ENCODE results near the gene ARL6IP4.

DNA sequence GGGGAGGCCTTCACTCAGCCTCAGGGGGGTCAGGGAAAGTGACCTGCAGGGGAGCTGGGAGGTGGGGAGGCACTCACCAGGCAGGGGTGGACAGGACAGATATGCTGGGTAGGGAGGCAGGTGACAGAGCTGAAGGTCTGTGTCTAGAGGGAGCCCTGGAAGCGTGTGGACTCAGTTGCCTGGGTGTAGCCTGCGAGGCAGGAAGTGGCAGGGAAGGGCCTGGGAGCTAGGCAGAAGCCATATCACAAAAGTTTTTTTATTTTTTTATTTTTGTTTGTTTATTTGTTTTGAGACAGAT lies 39.3 kb downstream of the ARL6IP4 start:
- TF ChIP-seq, protein P1, sequence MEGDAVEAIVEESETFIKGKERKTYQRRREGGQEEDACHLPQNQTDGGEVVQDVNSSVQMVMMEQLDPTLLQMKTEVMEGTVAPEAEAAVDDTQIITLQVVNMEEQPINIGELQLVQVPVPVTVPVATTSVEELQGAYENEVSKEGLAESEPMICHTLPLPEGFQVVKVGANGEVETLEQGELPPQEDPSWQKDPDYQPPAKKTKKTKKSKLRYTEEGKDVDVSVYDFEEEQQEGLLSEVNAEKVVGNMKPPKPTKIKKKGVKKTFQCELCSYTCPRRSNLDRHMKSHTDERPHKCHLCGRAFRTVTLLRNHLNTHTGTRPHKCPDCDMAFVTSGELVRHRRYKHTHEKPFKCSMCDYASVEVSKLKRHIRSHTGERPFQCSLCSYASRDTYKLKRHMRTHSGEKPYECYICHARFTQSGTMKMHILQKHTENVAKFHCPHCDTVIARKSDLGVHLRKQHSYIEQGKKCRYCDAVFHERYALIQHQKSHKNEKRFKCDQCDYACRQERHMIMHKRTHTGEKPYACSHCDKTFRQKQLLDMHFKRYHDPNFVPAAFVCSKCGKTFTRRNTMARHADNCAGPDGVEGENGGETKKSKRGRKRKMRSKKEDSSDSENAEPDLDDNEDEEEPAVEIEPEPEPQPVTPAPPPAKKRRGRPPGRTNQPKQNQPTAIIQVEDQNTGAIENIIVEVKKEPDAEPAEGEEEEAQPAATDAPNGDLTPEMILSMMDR (IDR thresholded peaks at IDR 0.05), result no peak
- no peak for TF ChIP-seq POLR2A (IDR thresholded peaks at IDR 0.05)

Data from esophagus squamous epithelium (tissue), 4 donors.